HT-29 (cell line): ENCODE data around the gene RNPS1. TPM values are rescaled to one million over a fixed set of nuclear protein-coding genes. Genes with fewer than 3 reads are reported as not detected.

Source experiments
- DNase-seq: peaks from one replicate; pipeline ENCODE4 v3.0.0-alpha.2; 2015; ENCODE audit warnings: low spot score
- total RNA-seq: library from RNA; depleted of rRNA; stranded (reverse); fragments of >200 nt; shearing (Covaris generic); gene quantifications from 2 replicates; pipeline ENCODE4 v1.2.3, GENCODE V29; 2014; rRNA removed

The RNPS1 gene, protein sequence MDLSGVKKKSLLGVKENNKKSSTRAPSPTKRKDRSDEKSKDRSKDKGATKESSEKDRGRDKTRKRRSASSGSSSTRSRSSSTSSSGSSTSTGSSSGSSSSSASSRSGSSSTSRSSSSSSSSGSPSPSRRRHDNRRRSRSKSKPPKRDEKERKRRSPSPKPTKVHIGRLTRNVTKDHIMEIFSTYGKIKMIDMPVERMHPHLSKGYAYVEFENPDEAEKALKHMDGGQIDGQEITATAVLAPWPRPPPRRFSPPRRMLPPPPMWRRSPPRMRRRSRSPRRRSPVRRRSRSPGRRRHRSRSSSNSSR
- 213 and 226 TPM in 2 replicates for total RNA-seq

- peak; percentile 97 for DNase-seq
Observed at GRCh38 chr16:2267913-2268666, at the start of gene RNPS1. Gene RNPS1 (minus strand): TSS chr16:2268126. CDS start chr16:2264643, 3,483 bp downstream.

DNA sequence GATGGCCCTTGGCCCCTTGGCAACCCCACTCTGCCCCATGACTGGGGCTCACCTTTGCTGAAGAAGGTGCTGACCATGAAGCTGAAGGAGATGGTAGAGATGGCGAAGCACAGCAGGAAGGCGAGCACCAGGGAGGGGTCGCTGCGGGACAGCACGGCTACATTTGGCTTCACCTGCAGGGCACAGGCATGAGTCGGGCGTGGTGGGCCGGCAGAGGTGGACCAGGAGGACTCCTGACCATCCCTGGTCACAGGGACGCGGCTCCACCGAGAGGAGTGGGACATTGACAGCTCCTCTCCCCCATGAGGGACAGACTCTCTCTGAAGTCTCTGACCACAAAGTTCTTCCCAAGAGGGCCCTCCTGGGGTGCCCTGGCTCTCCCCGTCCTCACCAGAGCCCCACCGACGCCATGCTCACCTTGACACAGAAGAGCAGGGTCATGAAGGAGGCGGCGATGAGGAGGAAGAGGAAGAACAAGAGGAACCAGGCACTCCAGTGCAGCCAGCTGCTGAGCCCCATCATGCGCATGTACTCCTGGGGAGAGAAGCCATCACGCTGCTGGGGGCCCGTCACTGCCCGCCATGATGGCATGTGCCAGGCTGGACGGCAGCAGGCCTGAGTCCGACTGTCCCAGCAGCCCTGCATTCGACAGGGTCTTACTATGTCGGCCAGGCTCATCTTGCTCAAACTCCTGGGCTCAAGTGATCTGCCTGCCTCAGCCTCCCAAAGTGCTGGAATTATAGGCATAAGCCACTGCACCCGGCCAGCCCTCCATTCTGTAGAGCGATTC, 49.5 kb upstream of the RNPS1 start:
- DNase-seq, result no peak

DNA sequence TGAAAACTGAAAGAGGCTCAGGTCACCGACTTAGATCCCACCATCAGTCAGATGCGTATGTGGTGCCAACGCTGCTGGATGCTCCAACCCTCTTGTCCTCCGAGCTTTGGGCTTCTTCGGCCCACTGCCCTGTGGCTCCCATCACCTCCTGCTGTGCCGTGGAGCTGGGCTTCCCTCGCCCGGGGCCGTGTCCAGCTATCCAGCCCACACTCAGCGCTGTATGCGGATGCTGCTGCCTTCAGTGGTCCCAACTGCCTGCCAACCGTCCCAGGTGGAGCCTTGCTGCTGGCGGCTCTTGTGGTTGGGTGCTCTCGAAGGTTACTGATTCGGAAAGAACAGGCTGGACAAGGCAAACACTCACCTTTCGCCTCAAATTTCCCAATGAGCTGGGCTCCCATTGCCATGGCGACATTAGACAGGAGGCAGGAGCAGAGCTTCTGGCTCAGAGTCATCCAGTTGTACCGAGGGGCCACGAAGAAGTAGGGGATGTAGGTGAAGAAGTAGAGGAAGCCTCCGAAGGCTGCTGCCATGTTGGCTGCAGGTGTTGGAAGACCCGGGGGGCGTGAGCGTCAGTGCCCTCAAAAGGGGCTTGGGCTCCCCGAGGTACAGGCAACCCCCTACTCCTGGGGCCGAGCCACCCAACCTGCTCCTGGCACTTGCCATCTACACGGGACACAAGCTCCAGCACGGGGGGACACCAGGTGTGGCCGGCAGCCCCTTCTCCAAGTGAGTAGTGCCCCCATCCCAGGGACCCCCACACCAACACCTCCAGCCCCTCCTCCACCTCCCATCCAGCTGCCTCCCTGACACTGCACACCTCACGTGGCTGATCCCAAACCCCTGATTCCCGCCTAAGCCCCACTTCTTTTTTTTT, 40.4 kb upstream of the RNPS1 start:
- DNase-seq, result no peak

GRCh38 chr16:2299915-2300192, 31.9 kb upstream of the RNPS1 start:
- no peak for DNase-seq

GRCh38 chr16:2299121-2299914, 31.4 kb upstream of the RNPS1 start:
- DNase-seq, result no peak

- no peak for DNase-seq
Observed at GRCh38 chr16:2298621-2299020, 30.7 kb upstream of the RNPS1 start.

GRCh38 chr16:2297506-2297860, 29.6 kb upstream of the RNPS1 start:
- DNase-seq, result no peak

- DNase-seq, result peak; percentile 18
Observed at GRCh38 chr16:2296661-2297505, 29.0 kb upstream of the RNPS1 start.

DNA sequence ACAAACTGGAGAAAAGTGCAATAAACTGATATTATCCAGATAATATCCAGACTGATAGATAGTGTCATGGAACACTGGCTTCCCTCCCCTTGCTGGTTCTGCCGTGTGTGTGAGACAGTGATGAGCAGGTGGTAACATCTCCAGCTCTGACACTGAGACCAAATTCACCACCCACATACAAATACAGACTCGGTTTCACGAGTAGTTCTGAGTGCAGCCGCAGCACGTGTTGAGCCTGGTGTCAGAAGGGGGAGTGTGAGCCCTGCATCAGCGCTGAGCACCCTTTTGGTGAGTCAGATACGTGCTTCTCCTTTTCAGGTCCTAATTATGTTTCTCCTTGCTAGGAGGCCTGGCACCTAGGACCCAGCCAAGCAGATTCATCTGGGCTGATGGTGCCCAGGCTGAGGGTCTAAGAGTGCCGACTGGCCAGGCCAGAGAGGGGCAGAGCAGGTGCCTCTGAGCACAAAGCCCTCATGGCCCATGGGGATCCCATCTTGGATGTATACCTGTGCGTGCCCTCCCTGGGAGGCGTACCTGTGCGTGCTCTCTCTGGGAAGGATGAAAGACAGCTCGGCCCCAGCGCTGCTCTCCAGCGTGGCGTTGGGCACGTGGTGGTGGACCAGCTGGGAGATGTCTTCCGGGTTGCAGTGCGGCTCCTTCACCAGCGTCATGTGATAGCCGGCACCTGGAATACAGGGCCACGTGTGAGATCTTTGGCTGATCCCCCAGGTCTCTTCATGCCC, 27.3 kb upstream of the RNPS1 start:
- no peak for DNase-seq

DNA sequence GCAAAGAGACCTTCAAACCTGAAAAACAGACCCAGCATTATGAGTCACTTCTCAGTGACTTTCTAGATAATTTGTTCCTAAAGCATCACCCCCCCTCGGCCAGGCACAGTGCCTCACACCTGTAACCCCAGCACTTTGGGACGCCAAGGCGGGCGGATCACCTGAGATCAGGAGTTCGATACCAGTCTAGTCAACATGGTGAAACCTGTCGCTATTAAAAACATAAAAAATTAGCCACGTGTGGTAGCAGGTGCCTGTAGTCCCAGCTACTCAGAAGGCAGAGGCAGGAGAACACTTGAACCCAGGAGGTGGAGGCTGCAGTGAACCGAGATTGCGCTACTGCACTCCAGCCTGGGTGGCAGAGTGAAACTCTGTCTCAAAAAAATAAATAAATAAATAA, 24.3 kb upstream of the RNPS1 start:
- no peak for DNase-seq

GRCh38 chr16:2289282-2289681, 21.4 kb upstream of the RNPS1 start:
- no peak for DNase-seq

DNA sequence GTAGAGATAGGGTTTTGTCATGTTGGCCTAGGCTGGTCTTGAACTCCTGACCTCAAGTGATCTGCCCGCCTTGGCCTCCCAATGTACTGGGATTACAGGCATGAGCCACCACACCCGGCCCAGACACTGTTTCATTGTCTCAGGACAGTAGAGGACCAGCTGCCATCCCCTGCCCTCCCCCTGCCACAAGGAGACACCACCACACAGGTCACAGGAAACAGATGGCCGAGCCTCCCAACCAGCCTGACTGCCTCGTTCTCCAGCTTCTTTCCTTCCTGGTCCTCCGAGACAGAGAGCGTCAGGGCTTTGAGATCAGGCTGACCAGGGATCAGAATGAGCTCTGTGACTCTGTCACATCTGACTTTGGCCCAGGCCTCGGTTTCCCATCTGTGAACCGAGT, 20.8 kb upstream of the RNPS1 start:
- DNase-seq, result no peak

DNA sequence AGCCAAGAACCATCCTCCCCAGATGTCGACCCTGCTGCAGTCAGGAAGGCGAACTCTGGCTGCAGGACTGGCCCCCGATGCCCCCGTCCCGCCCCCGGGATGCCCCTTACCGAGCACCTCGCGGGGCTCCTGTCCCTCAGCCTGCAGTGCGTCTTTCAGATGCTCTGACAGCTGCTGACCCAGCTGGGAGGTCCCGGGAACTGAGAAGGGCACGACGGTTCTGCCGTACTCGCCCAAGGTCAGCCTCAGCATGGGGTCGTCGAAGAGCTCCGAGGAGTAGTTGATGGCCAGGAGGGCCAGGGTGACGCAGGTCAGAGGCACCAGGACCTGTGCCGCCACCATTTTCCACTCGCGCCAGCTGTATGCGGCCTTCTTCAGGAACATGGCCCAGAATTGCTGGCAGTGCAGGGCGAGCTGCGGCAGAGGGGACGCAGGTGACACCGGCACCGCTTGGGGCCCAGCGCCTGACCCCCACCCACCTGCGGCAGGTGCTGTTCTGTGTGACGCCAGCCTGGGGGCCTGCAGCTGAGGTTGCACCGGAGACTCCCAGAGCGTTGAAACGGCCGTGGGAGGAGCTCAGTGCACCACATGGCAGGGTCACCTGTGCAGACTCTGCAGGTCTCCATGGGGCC, 20.1 kb upstream of the RNPS1 start:
- no peak for DNase-seq

GRCh38 chr16:2286550-2286949, 18.6 kb upstream of the RNPS1 start:
- DNase-seq, result no peak

DNA sequence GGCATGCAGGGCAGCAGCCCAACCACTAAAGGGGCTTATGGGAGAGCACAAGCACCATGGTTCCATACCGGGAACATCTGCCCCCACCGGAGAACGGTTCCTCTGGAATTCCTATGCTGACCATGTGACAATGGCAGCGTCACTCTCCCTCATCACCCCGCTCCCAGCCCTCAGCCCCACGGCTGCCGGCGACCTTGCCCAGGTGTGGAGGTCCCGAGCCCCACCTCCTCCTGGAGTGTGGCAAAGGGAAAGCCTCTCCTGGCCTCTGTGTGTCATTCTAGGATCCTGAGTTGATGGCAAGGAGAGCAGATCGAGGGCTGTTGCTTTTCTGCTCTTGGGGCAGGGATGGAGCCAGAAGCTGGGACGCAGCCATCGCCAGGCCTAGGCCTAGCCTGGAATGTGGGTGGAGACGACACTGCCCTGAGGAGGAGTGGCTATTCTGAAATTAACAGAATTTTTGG, 17.8 kb upstream of the RNPS1 start:
- DNase-seq, result no peak

GRCh38 chr16:2284797-2285576, 17.1 kb upstream of the RNPS1 start:
- no peak for DNase-seq

GRCh38 chr16:2284001-2284770, 16.3 kb upstream of the RNPS1 start:
- DNase-seq, result no peak
